IgD-negative memory B cell (primary cell): ENCODE measurements around the gene CPEB4. TPM values are rescaled to one million over a fixed set of nuclear protein-coding genes. Genes with fewer than 3 reads are reported as not detected.

Experiments used
- H3K27ac Mint-ChIP-seq, 3 donors: one replicate each; pipeline ENCODE4 v1.8.0; 2020 to 2022; ENCODE audit warnings: mild to moderate bottlenecking in 3 of 3, mixed read lengths in 3 of 3, moderate library complexity in 1 of 3
- H3K27me3 Mint-ChIP-seq: one replicate; pipeline ENCODE4 v1.8.0; 2021; ENCODE audit warnings: mixed read lengths
- H3K36me3 Mint-ChIP-seq: one replicate; pipeline ENCODE4 v1.8.0; 2020; ENCODE audit warnings: mild to moderate bottlenecking, mixed read lengths
- H3K4me1 Mint-ChIP-seq, 3 donors: one replicate each; pipeline ENCODE4 v1.8.0; 2020 to 2022; ENCODE audit warnings: mixed read lengths in 3 of 3, mild to moderate bottlenecking in 1 of 3
- H3K4me3 Mint-ChIP-seq, 4 donors: one replicate each; pipeline ENCODE4 v1.8.0; 2020 to 2022; ENCODE audit warnings: mild to moderate bottlenecking in 4 of 4, mixed read lengths in 4 of 4, moderate library complexity in 3 of 4
- H3K9me3 Mint-ChIP-seq, 3 donors: one replicate each; pipeline ENCODE4 v1.8.0; 2020 to 2021; ENCODE audit warnings: mixed read lengths in 3 of 3, mild to moderate bottlenecking in 1 of 3
- polyA plus RNA-seq: library from polyadenylated mRNA; unstranded; fragments of 300-500 nt; fragmentation: Illumina TruSeq; gene quantifications from one replicate; pipeline ENCODE4 v1.2.3, GENCODE V29; 2021

Gene CPEB4
- polyA plus RNA-seq, 1 donor from 2014 or later: 8.4 TPM

DNA sequence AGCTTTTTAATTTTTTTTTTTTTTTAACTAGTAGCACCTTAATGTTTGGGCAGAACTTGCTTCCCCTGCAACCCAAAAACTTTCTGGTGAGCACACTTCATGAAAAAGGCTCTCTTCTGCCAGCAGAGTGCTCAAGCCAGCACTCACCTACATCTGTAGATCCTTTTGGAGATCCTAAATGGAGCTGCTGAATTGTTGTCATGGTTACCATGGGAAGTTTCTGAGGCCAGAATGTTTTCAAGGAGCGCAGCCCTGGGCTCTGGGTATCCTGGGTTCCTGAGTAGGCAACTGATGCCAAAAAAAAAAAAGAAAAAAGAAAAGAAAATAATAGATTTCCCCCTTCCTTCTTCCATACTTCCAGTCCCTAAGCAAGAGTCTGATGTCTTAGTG lies 3.1 kb upstream of the CPEB4 start:
- Mint-ChIP-seq H3K27ac (peak overlapping the region; percentile 85 to 88 (median 87)), H3K4me3 (peak overlapping the region; percentile 26 to 98 (median 90)), H3K9me3 (peaks cover 0 to 5% (median 2%) of the 10 kb centered on the region in 3 donors)

DNA sequence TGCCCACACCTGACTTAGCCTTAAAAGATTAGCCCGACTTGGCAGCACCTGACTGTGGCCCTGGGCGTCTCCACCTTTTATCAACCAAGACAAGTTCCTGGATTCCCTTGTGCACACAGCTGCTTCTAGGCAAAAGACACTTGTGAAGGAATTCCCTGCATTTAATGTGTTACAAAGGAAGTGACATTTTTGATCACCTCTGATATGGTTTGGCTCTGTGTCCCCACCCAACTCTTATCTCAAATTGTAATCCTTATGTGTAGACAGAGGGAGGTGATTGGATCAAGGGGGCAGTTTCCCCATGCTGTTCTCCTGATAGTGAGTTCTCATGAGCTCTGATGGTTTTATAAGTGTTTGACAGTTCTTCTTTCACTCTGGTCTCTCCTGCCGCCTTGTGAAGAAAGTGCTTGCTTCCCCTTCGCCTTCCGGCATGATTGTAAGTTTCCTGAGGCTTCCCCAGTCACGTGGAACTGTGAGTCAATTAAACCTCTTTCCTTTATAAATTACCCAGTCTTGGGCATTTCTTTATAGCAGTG lies 2.6 kb upstream of the CPEB4 start:
- Mint-ChIP-seq H3K36me3 (peaks cover 6% of the 10 kb centered on the region), H3K27ac (peak overlapping the region in 2 of 3 donors; percentile 87 to 88), H3K9me3 (peaks cover 0 to 5% (median 2%) of the 10 kb centered on the region in 3 donors), H3K4me1 (peaks cover 41 to 56% (median 41%) of the 10 kb centered on the region in 3 donors), H3K4me3 (peak overlapping the region; percentile 54 to 98 (median 85)), H3K27me3 (peaks cover 6% of the 10 kb centered on the region)

More for the DNA sequence above, 3.1 kb upstream of the CPEB4 start:
- H3K36me3 Mint-ChIP-seq: peaks cover 3% of the 10 kb centered on the region
- peaks cover 6% of the 10 kb centered on the region for H3K27me3 Mint-ChIP-seq
- H3K4me1 Mint-ChIP-seq: peaks cover 37 to 51% (median 38%) of the 10 kb centered on the region in 3 donors

DNA sequence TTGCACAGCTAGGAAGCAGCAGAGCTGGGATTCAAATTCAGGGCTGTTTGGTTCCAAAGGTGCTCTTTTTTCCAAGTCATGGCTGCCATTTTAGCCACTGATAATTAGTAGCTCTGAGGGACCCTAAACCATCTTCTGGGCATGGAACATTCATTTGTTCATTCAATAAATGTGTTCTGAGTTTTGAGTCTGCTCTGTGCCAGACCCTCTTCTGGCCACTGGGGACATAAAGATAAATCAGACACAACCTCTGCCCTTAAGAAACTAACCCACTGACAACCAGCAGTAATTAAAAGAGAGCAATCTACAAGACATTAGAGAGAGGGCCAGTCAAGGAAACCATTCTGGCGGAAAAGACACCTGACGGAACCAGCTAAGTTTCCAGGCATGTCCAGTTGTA lies 2.0 kb upstream of the CPEB4 start:
- peaks cover 6% of the 10 kb centered on the region for H3K27me3 Mint-ChIP-seq
- peaks cover 6% of the 10 kb centered on the region for H3K36me3 Mint-ChIP-seq
- H3K27ac Mint-ChIP-seq: peak overlapping the region in 1 of 3 donors; percentile 87
- H3K9me3 Mint-ChIP-seq: peaks cover 0 to 5% (median 2%) of the 10 kb centered on the region in 3 donors
- peak overlapping the region; percentile 39 to 98 (median 78) for H3K4me3 Mint-ChIP-seq
- H3K4me1 Mint-ChIP-seq: peaks cover 41 to 60% (median 43%) of the 10 kb centered on the region in 3 donors

GRCh38 chr5:173888473-173889131 lies 453 bp downstream of the CPEB4 start:
- H3K36me3 Mint-ChIP-seq: peaks cover 10% of the 10 kb centered on the region
- peaks cover 52 to 71% (median 56%) of the 10 kb centered on the region in 3 donors for H3K4me1 Mint-ChIP-seq
- H3K4me3 Mint-ChIP-seq: peak overlapping the region; percentile 98 to 99 (median 98)
- peak overlapping the region; percentile 88 to 98 (median 97) for H3K27ac Mint-ChIP-seq
- H3K9me3 Mint-ChIP-seq: peaks cover 0 to 5% (median 2%) of the 10 kb centered on the region in 3 donors
- peaks cover 6% of the 10 kb centered on the region for H3K27me3 Mint-ChIP-seq

DNA sequence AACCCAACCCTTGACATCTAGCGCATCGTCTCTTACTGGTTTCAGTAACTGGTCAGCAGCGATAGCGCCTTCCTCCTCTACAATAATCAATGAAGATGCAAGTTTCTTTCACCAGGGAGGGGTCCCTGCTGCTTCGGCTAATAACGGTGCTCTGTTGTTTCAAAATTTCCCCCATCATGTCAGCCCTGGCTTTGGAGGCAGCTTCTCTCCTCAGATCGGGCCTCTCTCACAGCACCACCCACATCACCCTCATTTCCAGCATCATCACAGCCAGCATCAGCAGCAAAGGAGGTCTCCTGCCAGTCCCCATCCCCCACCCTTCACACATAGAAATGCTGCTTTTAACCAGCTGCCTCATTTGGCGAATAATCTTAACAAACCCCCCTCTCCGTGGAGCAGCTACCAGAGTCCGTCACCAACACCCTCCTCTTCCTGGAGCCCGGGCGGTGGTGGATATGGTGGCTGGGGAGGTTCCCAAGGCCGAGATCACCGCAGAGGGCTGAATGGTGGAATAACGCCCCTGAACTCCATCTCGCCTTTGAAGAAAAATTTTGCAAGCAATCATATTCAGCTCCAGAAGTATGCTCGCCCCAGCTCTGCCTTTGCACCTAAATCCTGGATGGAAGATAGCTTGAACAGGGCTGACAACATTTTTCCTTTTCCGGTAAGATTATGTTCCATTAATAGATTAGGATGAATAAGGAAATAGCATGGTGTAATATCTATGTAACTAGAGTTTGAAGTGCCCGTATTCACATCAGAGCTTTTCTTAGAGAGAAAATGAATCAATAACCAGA lies 2.2 kb downstream of the CPEB4 start:
- H3K4me1 Mint-ChIP-seq: peaks cover 40 to 61% (median 54%) of the 10 kb centered on the region in 3 donors
- H3K27ac Mint-ChIP-seq: peak overlapping the region in 1 of 3 donors; percentile 14
- H3K9me3 Mint-ChIP-seq: peaks cover 0 to 5% (median 2%) of the 10 kb centered on the region in 3 donors
- peaks cover 10% of the 10 kb centered on the region for H3K36me3 Mint-ChIP-seq
- peak overlapping the region; percentile 75 to 99 (median 92) for H3K4me3 Mint-ChIP-seq
- peaks cover 4% of the 10 kb centered on the region for H3K27me3 Mint-ChIP-seq

- Mint-ChIP-seq H3K4me3 (peak overlapping the region; percentile 74 to 89 (median 76)), H3K27me3 (no peaks in the 10 kb centered on the region), H3K9me3 (peaks cover 0 to 2% (median under 1%) of the 10 kb centered on the region in 3 donors), H3K36me3 (peaks cover 10% of the 10 kb centered on the region), H3K4me1 (peaks cover 37 to 56% (median 54%) of the 10 kb centered on the region in 3 donors), H3K27ac (no peak overlapping the region)
Measured at GRCh38 chr5:173891308-173892116, 3.4 kb downstream of the CPEB4 start.

DNA sequence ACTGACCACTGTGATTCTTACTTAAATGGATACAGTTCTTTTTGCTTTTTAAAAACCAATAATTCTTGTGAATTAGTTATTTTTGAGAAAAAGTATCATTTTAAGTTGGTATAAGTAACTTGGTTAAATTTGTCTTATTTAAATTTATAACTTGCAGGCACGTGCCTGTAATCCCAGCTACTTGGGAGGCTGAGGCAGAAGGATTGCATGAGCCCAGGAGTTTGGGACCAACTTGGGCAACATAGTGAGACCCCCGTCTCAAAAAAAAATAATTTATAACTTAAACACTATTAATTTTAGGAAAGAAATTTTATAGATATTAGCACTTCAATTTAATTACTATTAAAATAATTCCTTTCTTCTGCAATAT lies 5.0 kb downstream of the CPEB4 start:
- H3K36me3 Mint-ChIP-seq: peaks cover 9% of the 10 kb centered on the region
- H3K9me3 Mint-ChIP-seq: no peaks in the 10 kb centered on the region
- H3K4me3 Mint-ChIP-seq: peak overlapping the region in 2 of 4 donors; percentile 86 to 89
- H3K27ac Mint-ChIP-seq: peak overlapping the region in 1 of 3 donors; percentile 74
- H3K4me1 Mint-ChIP-seq: peaks cover 34 to 45% (median 44%) of the 10 kb centered on the region in 3 donors
- no peaks in the 10 kb centered on the region for H3K27me3 Mint-ChIP-seq

GRCh38 chr5:173895401-173896165 lies 7.4 kb downstream of the CPEB4 start:
- Mint-ChIP-seq H3K27ac (peak overlapping the region in 1 of 3 donors; percentile 48), H3K4me1 (peaks cover 24 to 37% (median 32%) of the 10 kb centered on the region in 3 donors), H3K36me3 (peaks cover 3% of the 10 kb centered on the region), H3K9me3 (no peaks in the 10 kb centered on the region), H3K27me3 (no peaks in the 10 kb centered on the region), H3K4me3 (peak overlapping the region in 2 of 4 donors; percentile 22 to 53)

DNA sequence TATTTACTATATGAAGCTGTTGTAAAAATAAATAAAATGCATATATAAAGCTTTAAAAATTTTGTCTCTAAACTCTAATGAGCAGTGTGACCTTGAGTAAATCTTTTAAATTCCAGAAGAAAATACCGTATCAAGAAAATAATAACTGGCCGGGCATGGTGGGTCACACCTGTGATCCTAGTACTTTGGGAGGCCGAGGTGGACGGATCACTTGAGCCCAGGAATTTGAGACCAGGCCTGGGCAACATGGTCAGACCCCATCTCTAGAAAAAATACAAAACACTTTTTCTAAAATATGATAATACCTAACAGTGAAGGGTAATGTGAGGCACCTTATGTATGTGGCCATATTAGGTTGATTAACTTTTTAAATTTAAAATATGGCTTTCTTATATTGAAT lies 8.5 kb downstream of the CPEB4 start:
- Mint-ChIP-seq H3K4me1 (peaks cover 24 to 41% (median 26%) of the 10 kb centered on the region in 3 donors), H3K9me3 (no peaks in the 10 kb centered on the region), H3K36me3 (peaks cover 5% of the 10 kb centered on the region), H3K27ac (no peak overlapping the region), H3K4me3 (no peak overlapping the region), H3K27me3 (no peaks in the 10 kb centered on the region)

GRCh38 chr5:173901705-173902104 lies 13.6 kb downstream of the CPEB4 start:
- peaks cover 10% of the 10 kb centered on the region for H3K36me3 Mint-ChIP-seq
- H3K27ac Mint-ChIP-seq: peak overlapping the region in 1 of 3 donors; percentile 27
- H3K27me3 Mint-ChIP-seq: no peaks in the 10 kb centered on the region
- H3K4me1 Mint-ChIP-seq: peaks cover 18 to 45% (median 21%) of the 10 kb centered on the region in 3 donors
- peak overlapping the region in 1 of 4 donors; percentile 10 for H3K4me3 Mint-ChIP-seq
- no peaks in the 10 kb centered on the region for H3K9me3 Mint-ChIP-seq

DNA sequence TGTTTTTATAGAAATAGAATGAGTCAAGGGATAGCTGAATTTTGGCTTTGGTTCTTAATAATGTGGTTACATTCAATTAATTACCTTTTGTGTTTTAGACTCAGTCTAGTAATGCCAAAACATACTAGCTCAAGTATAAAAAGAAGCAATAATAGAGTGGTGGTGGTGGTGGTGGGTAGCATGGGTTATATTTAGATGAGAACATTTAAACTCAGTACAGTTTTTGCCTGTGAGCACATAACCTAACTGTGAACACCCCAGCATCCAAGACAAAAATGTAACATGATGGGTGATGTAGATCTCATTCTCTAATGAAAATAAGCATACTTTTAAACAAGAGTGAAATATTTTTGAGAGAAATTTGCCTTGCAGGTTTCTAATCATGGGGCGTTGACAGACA lies 14.2 kb downstream of the CPEB4 start:
- Mint-ChIP-seq H3K27ac (no peak overlapping the region), H3K36me3 (peaks cover 10% of the 10 kb centered on the region), H3K4me3 (no peak overlapping the region), H3K4me1 (peaks cover 19 to 47% (median 22%) of the 10 kb centered on the region in 3 donors), H3K9me3 (no peaks in the 10 kb centered on the region), H3K27me3 (no peaks in the 10 kb centered on the region)

- Mint-ChIP-seq H3K4me3 (no peak overlapping the region), H3K4me1 (peaks cover 23 to 51% (median 26%) of the 10 kb centered on the region in 3 donors), H3K27ac (no peak overlapping the region), H3K36me3 (peaks cover 10% of the 10 kb centered on the region), H3K27me3 (no peaks in the 10 kb centered on the region), H3K9me3 (no peaks in the 10 kb centered on the region)
Measured at GRCh38 chr5:173902743-173903142, 14.6 kb downstream of the CPEB4 start.

DNA sequence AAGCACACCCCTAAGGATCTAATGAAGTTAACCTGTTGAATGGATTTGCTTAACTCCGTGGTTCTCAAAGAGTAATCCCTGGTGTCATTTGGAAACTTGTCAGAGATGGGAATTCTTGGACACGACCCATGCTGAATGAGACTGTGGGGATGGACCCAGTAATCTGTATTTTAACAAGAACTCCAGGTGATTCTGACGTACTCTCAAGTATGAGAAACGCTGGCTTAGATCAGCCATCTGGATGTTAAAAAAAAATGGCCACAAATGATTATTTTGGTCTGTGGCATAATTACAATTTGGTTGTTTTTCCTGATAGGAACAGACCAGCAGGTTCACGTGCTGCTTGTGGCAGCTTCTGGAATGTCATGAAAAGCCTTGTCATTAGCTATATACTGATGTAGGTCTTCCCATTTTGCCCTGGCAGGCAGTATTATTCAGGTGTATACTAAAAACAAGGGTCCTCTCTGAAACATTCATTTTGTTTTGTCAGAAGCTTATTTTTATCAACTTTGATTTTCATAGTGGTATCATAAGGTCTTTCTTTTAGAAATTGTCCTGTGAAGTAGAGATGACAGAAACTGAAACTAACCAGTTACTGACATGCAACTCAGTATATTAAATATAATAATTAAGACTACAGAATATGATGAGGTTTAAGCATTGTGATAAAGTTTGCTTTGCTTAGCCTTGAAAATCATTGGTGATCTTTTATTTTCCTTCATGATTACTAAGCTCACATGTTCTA lies 15.4 kb downstream of the CPEB4 start:
- no peak overlapping the region for H3K27ac Mint-ChIP-seq
- peaks cover 31 to 58% (median 35%) of the 10 kb centered on the region in 3 donors for H3K4me1 Mint-ChIP-seq
- no peaks in the 10 kb centered on the region for H3K9me3 Mint-ChIP-seq
- peaks cover 10% of the 10 kb centered on the region for H3K36me3 Mint-ChIP-seq
- peak overlapping the region in 1 of 4 donors; percentile 1 for H3K4me3 Mint-ChIP-seq
- no peaks in the 10 kb centered on the region for H3K27me3 Mint-ChIP-seq
